Fibroblast of skin of right biceps (primary cell): Measurements from ENCODE around the gene SULT2A1.
"Not testable (repeated sequence)": the region's sequence is repeated elsewhere in the genome, so short reads cannot be mapped to it uniquely, and the experiment has no call there.

Experiments used
- DNase-seq: peaks from one replicate; pipeline ENCODE4 v3.0.0-alpha.2; 2013

SULT2A1 gene, protein sequence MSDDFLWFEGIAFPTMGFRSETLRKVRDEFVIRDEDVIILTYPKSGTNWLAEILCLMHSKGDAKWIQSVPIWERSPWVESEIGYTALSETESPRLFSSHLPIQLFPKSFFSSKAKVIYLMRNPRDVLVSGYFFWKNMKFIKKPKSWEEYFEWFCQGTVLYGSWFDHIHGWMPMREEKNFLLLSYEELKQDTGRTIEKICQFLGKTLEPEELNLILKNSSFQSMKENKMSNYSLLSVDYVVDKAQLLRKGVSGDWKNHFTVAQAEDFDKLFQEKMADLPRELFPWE

DNA sequence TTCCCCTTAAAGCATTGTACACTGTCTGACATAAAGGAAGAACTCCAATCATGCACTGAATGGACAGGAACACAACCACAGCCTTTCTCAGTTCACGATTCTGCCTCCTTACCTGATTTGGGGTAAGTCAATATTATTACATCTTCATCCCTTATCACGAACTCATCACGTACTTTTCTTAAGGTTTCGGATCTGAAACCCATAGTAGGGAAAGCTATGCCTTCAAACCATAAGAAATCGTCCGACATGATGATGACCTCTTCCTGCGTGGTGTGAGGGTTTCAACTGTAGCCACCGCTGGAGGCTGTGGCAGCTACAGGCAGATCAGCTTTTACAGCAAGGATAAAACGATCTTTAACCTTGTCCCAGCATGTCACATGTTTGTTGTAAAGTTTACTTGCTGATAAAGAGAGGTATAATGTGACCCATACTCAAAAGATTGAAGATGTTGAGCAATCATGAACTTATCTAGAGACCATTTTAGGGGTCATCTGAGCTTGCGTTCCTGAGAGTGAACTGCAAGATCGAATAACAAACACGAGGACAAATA lies at the start of gene SULT2A1:
SULT2A1 (minus strand) TSS at position 306 of the 550 bp plus-strand sequence; CDS start at position 248, 58 bp downstream.
- no peak for DNase-seq

DNA sequence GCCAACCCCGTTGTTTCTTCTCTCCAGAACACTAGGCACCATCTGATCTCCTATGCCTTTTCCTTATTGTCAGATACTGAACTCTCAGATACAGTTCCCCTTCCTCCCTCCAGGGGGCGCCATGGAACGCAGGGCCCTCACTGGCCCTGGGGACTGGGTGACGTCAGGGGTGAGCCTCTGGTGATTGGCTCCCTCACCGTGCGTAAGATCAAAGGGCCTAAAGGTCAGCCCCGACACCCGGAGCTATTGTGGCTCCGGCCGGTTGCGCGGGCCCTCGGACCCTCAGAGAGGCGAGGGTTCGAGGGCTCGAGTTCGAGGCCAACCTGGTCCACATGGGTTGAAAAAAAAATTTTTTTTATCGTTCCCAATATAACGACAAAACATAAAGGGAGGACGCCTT lies 42.5 kb upstream of the SULT2A1 start:
- not testable (repeated sequence) for DNase-seq

DNA sequence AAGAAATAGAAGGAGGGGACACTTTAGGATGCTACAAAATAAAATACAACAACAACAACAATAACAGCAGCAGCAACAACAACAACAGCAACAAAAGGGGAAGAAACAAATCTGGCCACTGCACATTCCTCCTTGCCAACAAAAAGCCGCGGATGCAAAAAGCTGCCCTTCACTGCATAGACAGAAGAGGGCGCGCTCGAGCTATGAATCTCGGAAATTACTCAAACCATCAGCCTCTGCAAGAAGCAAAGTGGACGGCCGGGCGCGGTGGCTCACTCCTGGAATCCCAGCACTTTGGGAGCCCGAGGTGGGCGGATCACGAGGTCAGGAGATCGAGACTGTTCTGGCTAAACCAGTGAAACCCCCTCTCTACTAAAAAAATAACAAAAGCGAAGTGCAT lies 34.0 kb upstream of the SULT2A1 start:
- DNase-seq: not testable (repeated sequence)

DNA sequence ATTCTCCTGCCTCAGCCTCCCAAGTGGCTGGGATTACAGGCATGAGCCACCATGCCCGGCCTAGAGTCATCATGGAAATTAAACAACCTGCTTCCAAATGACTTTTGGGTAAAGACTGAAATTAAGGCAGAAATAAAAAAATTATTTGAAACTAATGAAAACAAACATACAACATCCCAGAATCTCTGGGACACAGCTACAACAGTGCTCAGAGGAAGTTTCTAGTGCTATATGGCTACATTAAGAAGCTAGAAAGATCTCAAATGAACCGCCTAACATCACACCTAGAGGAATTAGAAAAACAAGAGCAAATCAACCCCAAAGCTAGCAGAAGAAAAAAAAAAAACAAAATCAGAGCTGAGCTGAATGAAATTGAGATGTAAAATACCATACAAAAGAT lies 24.1 kb upstream of the SULT2A1 start:
- not testable (repeated sequence) for DNase-seq

DNA sequence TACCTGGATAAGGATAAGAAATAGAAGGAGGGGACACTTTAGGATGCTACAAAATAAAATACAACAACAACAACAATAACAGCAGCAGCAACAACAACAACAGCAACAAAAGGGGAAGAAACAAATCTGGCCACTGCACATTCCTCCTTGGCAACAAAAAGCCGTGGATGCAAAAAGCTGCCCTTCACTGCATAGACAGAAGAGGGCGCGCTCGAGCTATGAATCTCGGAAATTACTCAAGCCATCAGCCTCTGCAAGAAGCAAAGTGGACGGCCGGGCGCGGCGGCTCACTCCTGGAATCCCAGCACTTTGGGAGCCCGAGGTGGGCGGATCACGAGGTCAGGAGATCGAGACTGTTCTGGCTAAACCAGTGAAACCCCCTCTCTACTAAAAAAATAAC lies 23.2 kb upstream of the SULT2A1 start:
- DNase-seq: not testable (repeated sequence)

DNA sequence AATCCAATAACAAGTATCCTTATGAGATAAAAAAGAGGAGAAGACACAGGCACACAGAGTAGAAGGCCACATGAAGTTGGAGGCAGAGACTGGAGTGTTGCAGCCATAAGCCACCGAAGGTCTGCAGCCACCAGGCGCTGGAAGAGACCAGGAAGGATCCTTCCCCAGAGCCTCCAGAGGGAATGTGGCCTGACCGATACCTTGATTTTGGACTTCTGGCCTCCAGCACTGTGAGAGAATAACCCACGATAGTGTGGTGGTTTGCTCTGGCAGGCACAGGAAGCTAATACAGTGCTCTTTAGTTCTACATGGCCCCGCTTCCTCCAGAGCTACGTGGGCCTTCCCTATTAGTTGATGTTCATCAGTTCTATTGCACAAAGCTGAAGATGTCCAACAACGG lies 15.3 kb upstream of the SULT2A1 start:
- no peak for DNase-seq

DNA sequence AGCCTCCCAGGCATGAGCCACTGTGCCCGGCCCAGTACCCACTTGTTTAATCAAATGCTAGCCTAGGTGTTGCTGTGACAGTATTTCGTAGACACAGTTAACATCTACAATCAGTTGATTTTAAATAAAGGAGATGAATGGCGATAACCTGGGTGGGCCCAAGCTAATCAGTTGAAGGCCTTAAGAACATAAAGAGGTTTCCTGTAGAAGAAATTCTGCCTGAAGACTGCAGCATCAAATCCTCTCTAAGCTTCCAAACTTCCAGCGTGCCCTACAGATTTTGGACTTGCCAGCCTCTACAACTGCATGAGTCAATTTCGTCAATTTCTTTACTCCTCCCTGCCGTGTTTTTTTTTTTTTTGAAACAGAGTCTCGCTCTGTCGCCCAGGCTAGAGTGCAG lies 13.2 kb upstream of the SULT2A1 start:
- DNase-seq: no peak

DNA sequence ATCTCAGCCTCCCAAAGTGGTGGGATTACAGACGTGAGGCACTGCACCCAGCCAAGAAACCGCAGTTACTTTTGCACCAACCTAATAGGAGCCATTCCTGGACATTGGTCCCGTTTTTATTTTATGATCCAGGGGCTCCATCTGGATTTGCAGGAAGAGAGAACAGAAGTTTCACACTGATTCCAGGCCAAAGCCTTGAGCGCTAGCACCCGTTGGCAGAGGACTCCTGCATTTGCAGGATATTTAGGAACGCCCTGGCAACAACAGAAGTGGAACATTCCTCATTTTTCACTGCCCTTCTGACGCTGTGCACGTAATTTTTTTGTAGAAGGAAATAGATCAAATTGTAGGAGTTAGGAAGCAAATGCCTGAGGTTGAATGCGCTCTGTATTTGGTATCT lies 11.7 kb upstream of the SULT2A1 start:
- no peak for DNase-seq

DNA sequence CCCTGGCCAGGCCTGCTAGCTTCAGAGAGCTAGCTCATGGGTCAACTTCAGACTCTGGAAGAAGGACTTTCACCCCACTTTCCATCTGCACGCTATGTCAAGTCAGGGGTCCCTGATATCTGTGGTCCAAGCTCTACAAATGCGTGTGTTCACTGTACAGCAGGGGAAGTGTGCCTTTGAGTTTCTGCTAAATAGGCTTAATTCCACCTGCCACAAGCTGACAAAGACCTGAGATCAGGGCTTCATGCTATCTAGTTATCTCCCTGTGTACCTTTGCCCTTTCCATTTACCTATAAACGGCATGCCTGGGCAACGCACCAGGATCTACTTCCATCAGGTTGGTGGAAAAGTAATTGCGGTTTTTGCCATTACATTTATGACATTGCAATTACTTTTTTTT lies 10.7 kb upstream of the SULT2A1 start:
- DNase-seq: no peak

DNA sequence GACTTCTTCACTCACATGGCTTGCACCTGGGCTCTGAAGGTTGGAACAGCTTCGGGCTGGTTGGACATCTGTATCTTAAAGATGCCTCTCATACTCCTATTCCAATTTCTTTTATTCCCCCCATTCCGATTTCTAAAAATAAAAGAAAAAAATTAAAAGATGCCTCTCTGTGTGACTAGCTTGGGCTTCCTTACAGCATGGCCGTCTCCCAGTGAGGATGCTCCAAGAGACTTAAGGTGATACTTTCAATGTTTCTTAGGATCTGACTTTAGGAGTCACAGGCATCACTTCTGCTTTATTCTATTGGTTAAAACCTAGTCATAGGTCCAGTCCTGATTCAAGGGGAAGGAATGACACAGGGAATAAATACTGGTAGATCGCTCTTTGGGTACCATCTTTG lies 9.9 kb upstream of the SULT2A1 start:
- no peak for DNase-seq

DNA sequence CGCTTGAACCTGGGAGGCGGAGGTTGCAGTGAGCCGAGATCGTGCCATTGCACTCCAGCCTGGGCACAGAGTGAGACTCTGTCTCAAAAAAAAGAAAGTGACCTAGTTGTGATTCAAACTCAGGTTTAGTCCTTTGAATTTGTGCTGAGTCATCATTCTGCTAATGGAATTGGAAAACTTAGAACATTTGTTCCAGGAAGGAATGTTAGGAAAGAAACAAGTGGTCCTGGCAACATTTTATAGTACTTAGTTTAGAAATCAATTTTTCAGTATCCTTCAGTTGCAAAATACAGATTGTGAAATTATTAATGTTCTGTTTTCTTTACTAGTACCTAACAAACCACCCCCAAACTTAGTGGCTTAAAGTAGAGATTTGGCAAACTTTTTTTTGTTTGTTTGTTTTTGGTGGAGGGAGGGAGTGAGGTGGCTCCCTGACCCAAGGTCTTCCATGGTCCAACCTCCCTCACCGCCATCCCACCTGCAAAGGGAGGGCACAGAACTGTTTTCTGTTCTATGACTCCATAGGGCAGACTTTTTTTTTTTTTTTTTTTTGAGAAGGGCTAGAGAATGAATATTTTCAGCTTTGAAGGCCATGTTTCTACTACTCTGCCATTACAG lies 9.2 kb upstream of the SULT2A1 start:
- DNase-seq: no peak

DNA sequence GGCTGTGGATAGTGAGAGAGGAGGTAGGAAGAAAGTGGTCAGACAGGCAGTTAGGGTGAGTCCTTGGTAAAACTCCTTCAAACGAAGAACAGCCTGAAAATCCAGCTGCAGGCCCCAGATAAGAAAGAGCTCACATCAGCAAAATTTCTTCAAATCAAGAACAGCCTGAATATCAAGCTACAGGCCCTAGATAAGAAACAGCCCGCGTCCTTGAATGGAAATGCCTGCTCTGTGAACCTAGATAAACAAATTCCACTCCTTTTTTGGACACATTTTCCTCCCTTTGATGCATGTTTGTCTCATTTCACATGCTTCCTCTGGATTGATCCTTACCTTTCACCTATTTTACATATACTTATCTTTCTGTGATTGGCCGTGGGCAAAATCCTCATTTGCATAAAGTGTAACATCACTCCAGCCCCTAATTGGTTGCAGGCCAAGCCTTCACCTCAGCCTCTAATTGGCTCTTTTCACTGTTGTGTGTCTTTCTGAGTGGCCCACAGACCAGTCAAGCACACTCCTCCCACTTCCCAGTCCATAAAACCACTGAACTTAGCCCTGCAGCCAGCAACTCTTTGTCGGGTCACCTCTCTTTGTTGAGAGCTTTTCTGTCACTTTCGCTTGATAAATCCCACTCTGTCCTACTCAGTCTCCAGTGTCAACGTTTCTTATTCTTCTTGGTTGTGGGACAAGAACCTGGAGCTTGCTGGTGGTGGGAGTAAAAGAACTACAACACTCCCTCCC lies 6.0 kb upstream of the SULT2A1 start:
- DNase-seq: no peak

DNA sequence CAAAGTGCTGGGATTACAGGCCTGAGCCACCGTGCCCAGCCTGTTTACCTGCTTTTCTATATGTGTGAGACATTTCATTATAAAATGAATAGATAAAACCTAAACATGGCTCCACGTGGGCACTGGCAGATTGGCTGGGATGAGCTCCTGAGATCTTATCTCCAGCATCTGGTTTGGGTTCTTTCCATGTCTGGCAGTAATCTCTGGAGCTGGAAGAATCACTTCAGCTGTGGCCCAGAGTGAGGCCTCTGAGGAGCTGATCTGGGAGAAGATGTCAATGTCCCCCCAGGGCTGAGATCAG lies 5.5 kb upstream of the SULT2A1 start:
- no peak for DNase-seq

DNA sequence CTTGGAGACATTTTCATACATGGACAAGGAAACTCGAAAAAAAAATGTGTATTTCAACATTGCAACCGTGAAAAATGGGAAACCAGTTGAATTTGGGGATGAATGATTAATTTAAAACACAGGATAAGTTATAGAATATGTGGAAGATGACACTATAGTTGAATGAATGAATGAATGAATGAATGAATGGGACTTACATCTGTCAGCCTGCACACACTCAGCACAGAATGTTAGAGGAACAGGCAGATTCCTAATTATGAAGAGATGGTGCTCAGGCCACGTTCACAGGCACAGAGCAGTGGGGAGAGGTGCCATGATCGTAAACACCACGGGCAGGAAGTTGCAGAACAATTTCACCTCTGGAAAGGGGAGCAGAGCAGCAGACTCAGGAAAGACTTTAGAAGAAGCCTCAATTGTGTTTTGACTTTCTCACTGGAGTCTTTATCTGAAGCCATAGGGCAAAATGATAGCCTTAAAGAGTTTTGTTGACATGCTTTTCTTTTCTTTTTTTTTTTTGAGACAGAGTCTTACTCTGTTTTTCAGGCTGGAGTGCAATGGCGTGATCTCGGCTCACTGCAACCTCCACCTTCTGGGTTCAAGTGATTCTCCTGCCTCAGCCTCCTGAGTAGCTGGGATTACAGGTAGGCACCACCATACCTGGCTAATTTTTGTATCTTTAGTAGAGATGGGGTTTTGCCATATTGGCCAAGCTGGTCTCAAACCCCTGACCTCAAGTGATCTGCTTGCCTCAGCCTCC lies 4.9 kb upstream of the SULT2A1 start:
- DNase-seq: no peak

DNA sequence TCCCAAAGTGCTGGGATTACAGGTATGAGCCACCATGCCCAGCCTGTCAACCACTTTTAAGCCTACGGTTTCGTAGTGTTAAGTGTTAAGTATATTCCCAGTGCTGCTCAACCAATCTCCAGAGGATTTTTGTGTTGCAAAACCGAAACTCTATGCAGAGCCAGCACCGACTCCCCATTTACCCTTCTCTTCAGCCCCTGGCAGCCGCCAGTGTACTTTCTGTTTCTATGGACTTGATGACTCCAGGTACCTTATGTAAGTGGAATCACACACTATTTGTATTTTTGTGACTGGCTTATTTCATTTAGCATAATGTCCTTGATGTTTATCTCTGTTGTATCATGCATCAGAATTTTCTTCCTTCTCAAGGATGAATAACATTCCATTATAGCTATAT lies 1.1 kb downstream of the SULT2A1 start:
- DNase-seq: no peak

DNA sequence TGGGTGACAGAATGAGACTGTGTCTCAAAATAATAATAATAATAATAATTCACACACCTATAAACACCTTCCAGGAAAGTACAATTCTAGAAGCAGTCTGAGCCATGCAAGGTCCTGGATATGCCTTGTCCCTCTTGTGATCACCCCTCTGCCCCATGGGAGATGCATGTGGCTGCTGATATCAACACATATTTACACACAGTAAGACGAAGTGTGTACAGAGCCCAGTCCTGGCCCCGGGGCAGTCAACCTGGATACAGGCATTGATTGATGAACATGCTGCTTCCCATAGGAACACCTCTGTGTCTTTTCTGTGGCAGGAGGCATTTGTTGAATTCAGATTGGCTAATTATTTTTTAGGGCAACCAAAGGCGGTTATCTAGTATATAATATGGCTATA lies 3.2 kb downstream of the SULT2A1 start:
- DNase-seq: no peak

DNA sequence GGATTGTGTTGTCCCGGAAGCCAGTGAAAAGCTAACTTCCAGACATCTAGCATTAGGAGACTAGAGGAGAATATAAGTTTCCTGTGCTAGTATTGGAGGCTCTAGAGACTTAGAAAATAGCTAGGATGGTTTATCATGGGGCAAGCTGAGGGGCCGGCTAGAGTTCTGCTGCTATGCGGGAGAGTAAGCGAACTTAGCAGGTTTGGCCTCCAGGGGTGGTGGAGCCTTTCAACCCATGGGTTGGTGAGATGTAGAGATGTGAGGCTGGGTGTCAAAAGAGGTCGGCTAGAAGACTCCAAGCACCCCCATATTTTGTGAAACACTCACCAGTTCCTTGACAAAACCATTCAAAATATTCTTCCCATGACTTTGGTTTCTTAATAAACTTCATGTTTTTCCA lies 4.4 kb downstream of the SULT2A1 start:
- DNase-seq: no peak

DNA sequence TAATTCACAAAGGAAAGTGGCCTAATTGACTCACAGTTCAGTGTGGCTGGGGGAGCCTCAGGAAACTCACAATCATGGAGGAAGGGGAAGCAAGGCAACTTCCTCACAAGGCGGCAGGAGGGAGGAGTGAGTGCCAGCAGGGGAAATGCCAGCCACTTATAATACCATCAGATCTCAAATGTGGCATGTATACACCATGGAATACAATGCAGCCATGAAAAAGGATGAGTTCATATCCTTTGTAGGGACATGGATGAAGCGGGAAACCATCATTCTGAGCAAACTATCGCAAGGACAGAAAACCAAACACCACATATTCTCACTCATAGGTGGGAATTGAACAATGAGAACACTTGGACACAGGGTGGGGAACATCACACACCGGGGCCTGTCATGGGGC lies 6.7 kb downstream of the SULT2A1 start:
- DNase-seq: not testable (repeated sequence)

DNA sequence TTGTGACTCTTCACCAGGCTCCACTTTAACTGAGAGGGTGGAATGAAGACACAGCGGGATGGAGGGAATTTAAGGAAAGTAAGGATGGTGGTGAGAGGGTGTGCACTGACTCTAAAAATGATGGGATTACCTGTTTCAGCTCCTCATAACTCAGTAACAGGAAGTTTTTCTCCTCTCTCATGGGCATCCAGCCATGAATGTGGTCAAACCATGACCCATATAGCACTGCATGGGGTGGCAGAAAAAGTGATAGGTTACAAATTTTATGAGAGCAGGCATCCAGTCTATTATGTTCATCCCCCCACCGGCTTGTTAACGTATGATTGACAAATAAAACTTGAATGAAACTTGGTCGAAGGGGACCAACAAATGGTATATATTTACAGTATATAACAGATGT lies 7.2 kb downstream of the SULT2A1 start:
- no peak for DNase-seq

DNA sequence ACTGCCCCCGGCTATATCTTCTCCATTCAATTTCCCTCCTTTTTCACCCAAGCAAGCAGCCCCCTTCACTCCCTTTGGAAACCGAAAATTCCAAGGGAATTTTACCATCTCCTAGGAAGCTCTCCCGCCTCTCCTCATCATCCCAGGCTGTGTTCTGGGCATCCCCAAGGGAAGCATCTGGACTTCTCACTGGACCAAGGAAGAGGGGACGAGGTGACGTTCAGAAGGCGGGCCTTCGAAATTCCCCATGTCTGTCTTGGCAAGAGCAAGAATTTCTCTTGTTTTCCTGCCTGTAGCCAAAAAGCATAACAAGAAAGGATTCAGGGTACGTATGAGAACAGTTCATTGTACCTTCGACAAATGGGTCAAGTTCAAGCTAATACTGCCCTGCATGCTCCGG lies 20.9 kb downstream of the SULT2A1 start:
- no peak for DNase-seq

DNA sequence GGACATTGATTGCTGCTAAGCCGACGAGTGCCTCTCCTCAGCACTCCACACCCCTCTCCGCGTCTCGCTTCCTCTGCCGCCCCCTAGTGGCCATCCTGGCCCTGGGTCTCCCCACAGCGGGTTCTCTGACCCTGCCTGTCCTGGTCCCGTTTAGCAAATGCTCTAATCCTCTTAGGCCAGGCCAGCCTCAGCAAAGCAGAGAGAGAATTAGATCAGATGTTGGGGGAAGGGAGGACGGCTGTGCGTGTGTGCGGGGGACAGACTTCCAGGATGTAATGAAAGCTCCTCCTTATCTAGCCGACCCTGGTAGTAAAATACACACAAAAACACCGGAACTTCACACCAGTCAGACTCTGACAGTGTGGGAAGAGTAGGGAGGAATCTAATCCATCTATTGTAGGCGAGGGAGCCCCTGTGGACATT lies 22.6 kb downstream of the SULT2A1 start:
- DNase-seq: peak; percentile 53

DNA sequence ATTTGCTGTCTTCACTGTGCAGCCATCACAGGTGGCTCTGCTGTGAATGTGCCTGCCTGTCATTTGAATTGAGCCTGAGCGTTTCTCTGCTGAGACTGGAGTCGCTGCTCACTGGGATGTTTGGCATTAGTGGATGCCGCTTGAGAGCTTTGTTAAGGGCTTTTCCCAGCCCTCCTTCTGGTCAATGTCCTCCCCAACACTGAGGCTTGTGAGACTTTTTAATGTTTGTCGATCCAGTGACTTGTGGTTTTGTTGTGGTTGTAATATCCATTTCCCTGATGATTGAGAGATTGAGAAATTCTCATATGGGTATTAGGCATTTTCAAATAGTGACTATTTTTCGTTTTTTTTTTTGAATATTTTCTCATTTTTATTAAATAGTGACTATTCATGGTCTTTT lies 24.5 kb downstream of the SULT2A1 start:
- DNase-seq: no peak

DNA sequence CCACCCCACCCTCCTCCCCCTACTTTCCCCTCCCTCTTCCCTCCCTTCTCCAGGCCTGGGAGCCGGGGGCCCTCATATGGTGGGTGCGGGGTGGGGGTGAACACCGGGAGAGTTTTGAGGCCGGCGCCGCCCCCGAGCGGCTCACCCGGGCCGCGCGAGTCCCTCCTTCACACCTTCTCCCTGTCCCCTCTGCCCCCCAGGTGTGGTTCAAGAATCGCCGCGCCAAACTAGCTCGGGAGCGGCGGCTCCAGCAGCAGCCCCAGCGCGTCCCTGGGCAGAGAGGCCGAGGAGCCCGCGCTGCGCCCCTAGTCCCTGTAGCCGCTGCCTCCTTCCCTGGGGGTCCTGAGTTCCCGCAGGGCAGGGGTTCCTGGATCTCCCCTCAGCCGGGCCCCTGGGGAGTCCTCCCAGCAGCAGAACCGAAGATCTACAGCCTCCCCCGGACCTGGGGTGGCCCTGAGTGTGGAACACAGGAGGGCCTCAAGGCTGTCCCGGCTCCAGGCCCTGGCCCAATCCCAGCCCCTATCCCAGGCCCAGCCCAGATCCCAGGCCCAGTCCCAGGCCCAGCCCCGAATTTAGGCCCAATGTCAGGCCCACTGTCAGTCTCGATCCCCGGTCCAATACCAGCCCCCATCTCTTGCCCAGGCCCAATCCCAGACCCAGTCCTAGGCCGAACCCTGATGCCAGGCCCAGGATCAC lies 25.4 kb downstream of the SULT2A1 start:
- DNase-seq: no peak
